ENCODE results near the gene HECA.
A peak's percentile ranks its signal among the peaks of the same experiment; 100 is the strongest.

HECA gene

GRCh38 chr6:139109558-139109957 is 25.3 kb upstream of the HECA start:
- H3K4me1 ChIP-seq (ENCODE audit: insufficient read depth, poor library complexity, severe bottlenecking) = peaks cover 13% of the 10 kb centered on the region
- H3K36me3 ChIP-seq (ENCODE audit: low read depth) = no peaks in the 10 kb centered on the region
- no peaks in the 10 kb centered on the region for H3K27me3 ChIP-seq (ENCODE audit: insufficient read depth, poor library complexity, severe bottlenecking)
- DNase-seq (ENCODE audit: low spot score) (no peak), ATAC-seq (ENCODE audit: low read depth) (no peak)
- peak; percentile 32 for TF ChIP-seq CTCF (IDR thresholded peaks at IDR 0.05; ENCODE audit: poor library complexity, severe bottlenecking)
- no peak overlapping the region for H3K27ac ChIP-seq (ENCODE audit: poor library complexity, severe bottlenecking)
- H3K4me3 ChIP-seq (ENCODE audit: severe bottlenecking) = no peak overlapping the region
- H3K9me3 ChIP-seq (ENCODE audit: severe bottlenecking) = no peaks in the 10 kb centered on the region

- Histone ChIP-seq H3K36me3 (ENCODE audit: low read depth) (no peaks in the 10 kb centered on the region), H3K27ac (ENCODE audit: poor library complexity, severe bottlenecking) (peak overlapping the region; percentile 33), H3K4me1 (ENCODE audit: insufficient read depth, poor library complexity, severe bottlenecking) (peaks cover 13% of the 10 kb centered on the region), H3K27me3 (ENCODE audit: insufficient read depth, poor library complexity, severe bottlenecking) (no peaks in the 10 kb centered on the region), H3K9me3 (ENCODE audit: severe bottlenecking) (no peaks in the 10 kb centered on the region), H3K4me3 (ENCODE audit: severe bottlenecking) (no peak overlapping the region)
- no peak for DNase-seq (ENCODE audit: low spot score)
- TF ChIP-seq CTCF (IDR thresholded peaks at IDR 0.05; ENCODE audit: poor library complexity, severe bottlenecking) = no peak
- ATAC-seq (ENCODE audit: low read depth) = peak; percentile 82
Measured at GRCh38 chr6:139112146-139112545, 22.7 kb upstream of the HECA start.

- peak overlapping the region; percentile 33 for H3K27ac ChIP-seq (ENCODE audit: poor library complexity, severe bottlenecking)
- DNase-seq (ENCODE audit: low spot score) (no peak), ATAC-seq (ENCODE audit: low read depth) (no peak)
- H3K9me3 ChIP-seq (ENCODE audit: severe bottlenecking) = no peaks in the 10 kb centered on the region
- no peak for TF ChIP-seq CTCF (IDR thresholded peaks at IDR 0.05; ENCODE audit: poor library complexity, severe bottlenecking)
- H3K4me3 ChIP-seq (ENCODE audit: severe bottlenecking) = no peak overlapping the region
- peaks cover 13% of the 10 kb centered on the region for H3K4me1 ChIP-seq (ENCODE audit: insufficient read depth, poor library complexity, severe bottlenecking)
- H3K27me3 ChIP-seq (ENCODE audit: insufficient read depth, poor library complexity, severe bottlenecking) = no peaks in the 10 kb centered on the region
- H3K36me3 ChIP-seq (ENCODE audit: low read depth) = no peaks in the 10 kb centered on the region
Measured at GRCh38 chr6:139112561-139112960, 22.3 kb upstream of the HECA start.

- H3K36me3 ChIP-seq (ENCODE audit: low read depth) = no peaks in the 10 kb centered on the region
- peaks cover 3% of the 10 kb centered on the region for H3K9me3 ChIP-seq (ENCODE audit: severe bottlenecking)
- DNase-seq (ENCODE audit: low spot score) (no peak), ATAC-seq (ENCODE audit: low read depth) (no peak)
- no peak overlapping the region for H3K4me3 ChIP-seq (ENCODE audit: severe bottlenecking)
- H3K27ac ChIP-seq (ENCODE audit: poor library complexity, severe bottlenecking) = no peak overlapping the region
- H3K4me1 ChIP-seq (ENCODE audit: insufficient read depth, poor library complexity, severe bottlenecking) = peaks cover 13% of the 10 kb centered on the region
- no peak for TF ChIP-seq CTCF (IDR thresholded peaks at IDR 0.05; ENCODE audit: poor library complexity, severe bottlenecking)
- H3K27me3 ChIP-seq (ENCODE audit: insufficient read depth, poor library complexity, severe bottlenecking) = no peaks in the 10 kb centered on the region
Measured at GRCh38 chr6:139114746-139115145, 20.1 kb upstream of the HECA start.

GRCh38 chr6:139115989-139116758 is 18.7 kb upstream of the HECA start:
- Histone ChIP-seq H3K4me3 (ENCODE audit: severe bottlenecking) (no peak overlapping the region), H3K27me3 (ENCODE audit: insufficient read depth, poor library complexity, severe bottlenecking) (no peaks in the 10 kb centered on the region), H3K36me3 (ENCODE audit: low read depth) (no peaks in the 10 kb centered on the region), H3K27ac (ENCODE audit: poor library complexity, severe bottlenecking) (no peak overlapping the region), H3K4me1 (ENCODE audit: insufficient read depth, poor library complexity, severe bottlenecking) (peaks cover 13% of the 10 kb centered on the region), H3K9me3 (ENCODE audit: severe bottlenecking) (peaks cover 3% of the 10 kb centered on the region)
- ATAC-seq (ENCODE audit: low read depth) (no peak), DNase-seq (ENCODE audit: low spot score) (no peak)
- TF ChIP-seq CTCF (IDR thresholded peaks at IDR 0.05; ENCODE audit: poor library complexity, severe bottlenecking) = no peak
